ENCODE results near the gene ERMP1.

- peak; percentile 76 for TF ChIP-seq CTCF (conservative IDR thresholded peaks at IDR 0.05; ENCODE audit: low read depth, low read length)
- TF ChIP-seq EZH2phosphoT487 (IDR thresholded peaks at IDR 0.05; ENCODE audit: borderline replicate concordance, low read length): no peak
These were observed at the start of gene ERMP1 for GRCh38 chr9:5832538-5833529.

All from PC-3 (cell line).